Activated T-helper 2 cell treated with anti-CD3 and anti-CD28 coated beads, Interferon-gamma antibody, Interleukin-2, Interleukin-4, amounts not matched to agents 10 μg/mL and 5 μg/mL and 100 μg/mL, durations not matched to agents 14 hours and 24 hours and 36 hours (primary cell): Measurements from ENCODE around the gene COL17A1. TPM values are rescaled to one million over a fixed set of nuclear protein-coding genes. Genes with fewer than 3 reads are reported as not detected.

Experiments
- DNase-seq: peaks from one replicate; pipeline ENCODE4 v3.0.0; 2021; ENCODE audit warnings: low spot score
- H3K27ac Mint-ChIP-seq: one replicate; pipeline ENCODE4 v1.8.0; 2021; ENCODE audit warnings: mixed read lengths
- H3K27me3 Mint-ChIP-seq: one replicate; pipeline ENCODE4 v1.8.0; 2021; ENCODE audit warnings: low read depth, mixed read lengths
- H3K36me3 Mint-ChIP-seq: one replicate; pipeline ENCODE4 v1.8.0; 2021; ENCODE audit warnings: low read depth, mixed read lengths
- H3K4me1 Mint-ChIP-seq: one replicate; pipeline ENCODE4 v1.8.0; 2021; ENCODE audit warnings: low read depth, mixed read lengths
- H3K4me3 Mint-ChIP-seq: one replicate; pipeline ENCODE4 v1.8.0; 2021; ENCODE audit warnings: low read depth, mild to moderate bottlenecking, moderate library complexity, mixed read lengths
- H3K9me3 Mint-ChIP-seq: one replicate; pipeline ENCODE4 v1.8.0; 2021; ENCODE audit warnings: mixed read lengths
- intact Hi-C: fragments of 100-400 bp; cut with micrococcal nuclease; formaldehyde crosslinking; loops from one replicate; pipeline ENCODE4 v1.15.1; 2023
- total RNA-seq: library from RNA; stranded (reverse); gene quantifications from 2 replicates; pipeline ENCODE4 v1.2.3, GENCODE V29; 2022

Gene COL17A1
- total RNA-seq, 1 donor from 2014 or later, result not detected

DNA sequence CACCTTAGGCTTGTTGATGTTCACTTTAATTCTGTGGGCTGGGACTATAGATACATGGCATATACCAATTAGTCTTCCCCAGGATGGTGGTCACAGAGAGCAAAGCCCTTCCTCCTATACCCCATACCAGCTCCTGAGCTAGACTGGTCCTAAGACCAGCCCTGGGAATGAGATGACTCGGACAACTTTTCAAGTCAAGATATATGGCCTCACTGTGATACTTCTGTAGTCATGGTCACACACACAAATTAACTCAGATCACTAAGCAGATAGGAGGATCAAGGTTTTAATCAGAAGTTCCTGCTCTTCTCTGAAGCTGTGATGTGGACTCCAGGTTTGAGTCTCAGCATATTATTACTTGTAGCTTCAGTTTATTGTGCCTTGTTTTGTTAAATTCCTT is 65.7 kb downstream of the COL17A1 start:
- Mint-ChIP-seq H3K4me1 (peaks cover 16% of the 10 kb centered on the region), H3K27me3 (no peaks in the 10 kb centered on the region), H3K27ac (no peak overlapping the region), H3K36me3 (peaks cover 64% of the 10 kb centered on the region), H3K4me3 (no peak overlapping the region), H3K9me3 (no peaks in the 10 kb centered on the region)
- intact Hi-C loops, result no loop called here
- DNase-seq, result no peak

DNA sequence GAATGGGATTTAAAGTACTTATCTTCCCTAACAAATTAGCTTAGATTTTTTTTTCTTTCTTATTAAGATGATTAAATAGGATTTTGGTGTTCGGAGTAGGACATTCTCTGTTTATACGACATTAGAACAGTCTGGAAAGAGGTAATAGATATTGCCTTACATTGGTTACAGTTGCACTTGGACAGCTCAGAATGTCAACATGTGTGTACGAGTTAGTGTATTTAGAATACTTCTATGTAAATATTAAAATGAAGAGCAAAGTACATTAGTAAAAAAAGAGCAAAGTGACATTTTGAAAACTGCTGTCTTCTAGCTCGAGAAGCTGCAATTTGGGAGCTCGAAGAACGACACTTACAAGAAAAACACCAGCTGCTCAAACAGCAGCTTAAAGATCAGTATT is 67.2 kb downstream of the COL17A1 start:
- no peak for DNase-seq
- Mint-ChIP-seq H3K4me3 (no peak overlapping the region), H3K9me3 (no peaks in the 10 kb centered on the region), H3K36me3 (peaks cover 57% of the 10 kb centered on the region), H3K27me3 (no peaks in the 10 kb centered on the region), H3K4me1 (peaks cover 16% of the 10 kb centered on the region), H3K27ac (no peak overlapping the region)
- intact Hi-C loops, result no loop called here

DNA sequence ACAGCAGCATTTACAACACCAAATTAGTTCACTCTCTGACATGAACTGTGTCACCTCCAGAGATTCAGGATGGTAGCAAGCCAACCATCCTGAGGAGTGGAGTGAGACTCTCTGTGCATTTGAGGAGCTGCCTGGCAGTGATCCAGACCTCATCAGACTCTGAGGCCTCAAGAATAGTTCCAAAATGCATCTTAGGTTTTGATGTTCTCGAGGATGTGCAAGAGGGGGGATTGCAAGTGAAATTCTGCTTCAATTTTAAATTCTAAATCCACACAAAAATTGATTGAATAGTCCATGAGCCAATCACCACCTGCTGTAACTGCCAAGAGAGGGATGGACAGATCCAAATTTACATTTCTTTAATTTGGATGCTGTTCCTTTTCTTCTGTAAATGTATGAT is 69.0 kb downstream of the COL17A1 start:
- no peak for DNase-seq
- H3K4me3 Mint-ChIP-seq, result no peak overlapping the region
- H3K36me3 Mint-ChIP-seq, result peaks cover 48% of the 10 kb centered on the region
- no peaks in the 10 kb centered on the region for H3K27me3 Mint-ChIP-seq
- H3K4me1 Mint-ChIP-seq, result peaks cover 16% of the 10 kb centered on the region
- intact Hi-C loops, result no loop called here
- H3K9me3 Mint-ChIP-seq, result no peaks in the 10 kb centered on the region
- H3K27ac Mint-ChIP-seq, result no peak overlapping the region

DNA sequence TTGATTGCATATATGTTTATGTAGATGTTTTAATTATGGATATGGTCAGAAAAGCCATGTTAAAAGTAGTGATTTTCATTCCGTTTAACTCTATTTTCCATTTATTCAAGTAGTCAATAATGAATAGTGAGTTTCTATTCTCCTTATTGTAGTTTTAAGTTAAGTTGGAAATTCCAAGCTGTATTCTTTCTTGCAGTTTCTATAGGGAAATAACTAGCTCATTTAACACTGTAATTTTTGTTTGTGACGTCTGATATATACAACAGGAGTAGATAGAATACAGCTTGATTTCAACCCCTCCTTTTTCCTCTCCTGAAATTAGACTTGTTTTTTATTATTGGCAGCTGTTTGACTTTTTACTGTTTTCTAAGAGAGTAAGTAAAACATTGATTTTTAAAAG is 71.5 kb downstream of the COL17A1 start:
- Mint-ChIP-seq H3K36me3 (peaks cover 34% of the 10 kb centered on the region), H3K27ac (no peak overlapping the region), H3K9me3 (no peaks in the 10 kb centered on the region), H3K4me3 (no peak overlapping the region), H3K4me1 (peaks cover 7% of the 10 kb centered on the region), H3K27me3 (no peaks in the 10 kb centered on the region)
- intact Hi-C loops, result no loop called here
- DNase-seq, result no peak

DNA sequence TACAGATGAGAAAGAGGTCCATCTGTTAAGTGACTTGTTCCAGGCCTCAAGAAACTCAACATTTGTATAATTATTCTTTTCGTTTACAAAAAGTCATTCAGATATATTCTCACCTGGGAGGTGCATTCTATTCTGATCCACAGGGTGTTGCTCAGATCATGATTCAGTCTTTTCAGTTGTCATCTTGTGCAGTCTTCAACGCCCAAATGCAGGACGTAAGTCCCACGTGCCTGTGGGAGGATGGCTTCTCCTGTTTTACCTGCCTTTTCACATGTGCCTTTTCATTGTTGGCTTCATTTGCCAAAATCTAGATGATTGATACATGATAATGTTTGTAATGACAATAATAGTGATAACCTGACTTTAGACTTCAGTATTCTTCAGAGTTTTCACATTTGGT is 72.2 kb downstream of the COL17A1 start:
- intact Hi-C loops, result no loop called here
- DNase-seq, result no peak
- peaks cover 31% of the 10 kb centered on the region for H3K36me3 Mint-ChIP-seq
- H3K27me3 Mint-ChIP-seq, result no peaks in the 10 kb centered on the region
- H3K9me3 Mint-ChIP-seq, result no peaks in the 10 kb centered on the region
- H3K27ac Mint-ChIP-seq, result no peak overlapping the region
- no peak overlapping the region for H3K4me3 Mint-ChIP-seq
- H3K4me1 Mint-ChIP-seq, result peaks cover 7% of the 10 kb centered on the region

DNA sequence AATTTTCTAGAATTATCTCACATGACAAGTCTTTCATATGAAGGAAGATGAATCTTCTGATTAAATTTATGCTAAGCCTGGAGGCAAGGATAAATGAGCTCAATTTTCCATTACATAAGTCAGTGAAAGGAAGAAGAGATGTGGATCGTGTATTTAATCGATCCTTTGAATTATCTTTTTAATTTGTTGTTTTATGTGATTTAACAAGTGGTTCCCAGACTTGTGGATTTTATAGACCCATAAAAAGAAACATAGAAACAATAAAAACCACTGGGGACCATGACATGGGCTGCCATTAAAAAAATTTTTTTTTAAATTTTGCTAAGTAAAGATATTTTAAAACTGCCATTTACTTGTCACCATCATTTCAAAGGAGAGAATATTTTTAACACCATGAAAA is 73.8 kb downstream of the COL17A1 start:
- H3K27me3 Mint-ChIP-seq, result no peaks in the 10 kb centered on the region
- no peak overlapping the region for H3K27ac Mint-ChIP-seq
- H3K36me3 Mint-ChIP-seq, result peaks cover 34% of the 10 kb centered on the region
- H3K4me1 Mint-ChIP-seq, result peaks cover 2% of the 10 kb centered on the region
- no peaks in the 10 kb centered on the region for H3K9me3 Mint-ChIP-seq
- intact Hi-C loops, result no loop called here
- H3K4me3 Mint-ChIP-seq, result no peak overlapping the region
- DNase-seq, result no peak

DNA sequence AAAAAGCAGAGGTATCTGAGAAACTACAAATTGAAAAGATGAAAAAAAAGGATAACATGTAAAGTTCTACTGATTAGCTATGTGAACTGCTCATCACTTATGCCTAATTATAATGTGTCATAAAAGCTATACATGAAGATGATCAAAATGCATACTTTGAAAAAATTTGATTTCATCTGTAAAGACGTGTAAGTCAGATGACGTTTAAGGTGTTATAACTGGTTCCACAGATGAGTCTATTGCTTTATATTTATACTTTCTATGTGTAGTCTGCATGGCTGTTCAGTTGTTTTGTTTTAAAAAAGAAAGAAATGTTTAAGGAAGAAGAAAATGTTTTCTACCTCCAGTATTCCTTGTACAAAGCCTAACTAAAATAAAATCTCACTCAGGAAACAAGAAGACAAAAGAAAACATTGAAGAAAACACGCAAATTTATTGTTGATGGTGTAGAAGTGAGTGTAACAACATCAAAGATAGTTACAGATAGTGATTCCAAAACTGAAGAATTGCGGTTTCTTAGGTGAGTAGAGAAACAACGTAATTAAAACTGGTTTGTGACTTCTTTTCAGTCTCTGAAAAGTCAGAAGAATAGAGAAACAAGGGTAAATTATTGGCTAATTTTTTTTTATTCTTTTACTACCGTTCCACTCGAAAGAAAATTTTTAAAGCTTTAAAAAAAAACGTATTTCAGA is 80.4 kb downstream of the COL17A1 start:
- DNase-seq, result no peak
- peaks cover 12% of the 10 kb centered on the region for H3K4me1 Mint-ChIP-seq
- H3K9me3 Mint-ChIP-seq, result no peaks in the 10 kb centered on the region
- no peaks in the 10 kb centered on the region for H3K27me3 Mint-ChIP-seq
- H3K36me3 Mint-ChIP-seq, result peaks cover 50% of the 10 kb centered on the region
- H3K4me3 Mint-ChIP-seq, result no peak overlapping the region
- intact Hi-C loops, result no loop called here
- no peak overlapping the region for H3K27ac Mint-ChIP-seq

DNA sequence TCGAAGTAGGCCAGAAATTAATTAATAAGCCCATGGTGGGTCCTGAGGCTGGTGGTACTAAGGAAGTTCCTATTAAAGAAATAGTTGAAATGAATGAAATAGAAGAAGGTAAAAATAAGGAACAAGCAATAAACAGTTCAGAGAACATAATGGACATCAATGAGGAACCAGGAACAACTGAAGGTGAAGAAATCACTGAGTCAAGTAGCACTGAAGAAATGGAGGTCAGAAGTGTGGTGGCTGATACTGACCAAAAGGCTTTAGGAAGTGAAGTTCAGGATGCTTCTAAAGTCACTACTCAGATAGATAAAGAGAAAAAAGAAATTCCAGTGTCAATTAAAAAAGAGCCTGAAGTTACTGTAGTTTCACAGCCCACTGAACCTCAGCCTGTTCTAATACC is 82.8 kb downstream of the COL17A1 start:
- no peaks in the 10 kb centered on the region for H3K27me3 Mint-ChIP-seq
- no peaks in the 10 kb centered on the region for H3K9me3 Mint-ChIP-seq
- H3K27ac Mint-ChIP-seq, result peak overlapping the region; percentile 0
- intact Hi-C loops, result no loop called here
- H3K36me3 Mint-ChIP-seq, result peaks cover 57% of the 10 kb centered on the region
- H3K4me3 Mint-ChIP-seq, result no peak overlapping the region
- DNase-seq, result no peak
- H3K4me1 Mint-ChIP-seq, result peaks cover 12% of the 10 kb centered on the region

DNA sequence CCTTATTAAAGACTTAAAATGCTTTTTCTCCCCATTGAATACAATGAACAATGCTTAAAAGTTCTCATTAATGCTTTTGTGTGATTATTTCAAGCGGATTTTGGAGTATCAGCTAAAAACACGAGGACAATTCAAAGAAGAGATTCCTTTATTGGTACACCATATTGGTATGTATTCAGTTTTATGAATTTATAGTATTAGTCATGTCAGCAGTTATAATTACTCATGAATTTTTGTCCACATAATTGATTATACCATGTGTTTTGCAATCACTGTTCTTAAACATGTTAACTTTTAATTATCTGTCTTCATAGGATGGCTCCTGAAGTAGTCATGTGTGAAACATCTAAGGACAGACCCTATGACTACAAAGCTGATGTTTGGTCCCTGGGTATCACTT is 86.9 kb downstream of the COL17A1 start:
- Mint-ChIP-seq H3K27ac (no peak overlapping the region), H3K4me1 (peaks cover 22% of the 10 kb centered on the region), H3K4me3 (no peak overlapping the region), H3K36me3 (peaks cover 58% of the 10 kb centered on the region), H3K9me3 (no peaks in the 10 kb centered on the region), H3K27me3 (no peaks in the 10 kb centered on the region)
- DNase-seq, result no peak
- intact Hi-C loops, result no loop called here

DNA sequence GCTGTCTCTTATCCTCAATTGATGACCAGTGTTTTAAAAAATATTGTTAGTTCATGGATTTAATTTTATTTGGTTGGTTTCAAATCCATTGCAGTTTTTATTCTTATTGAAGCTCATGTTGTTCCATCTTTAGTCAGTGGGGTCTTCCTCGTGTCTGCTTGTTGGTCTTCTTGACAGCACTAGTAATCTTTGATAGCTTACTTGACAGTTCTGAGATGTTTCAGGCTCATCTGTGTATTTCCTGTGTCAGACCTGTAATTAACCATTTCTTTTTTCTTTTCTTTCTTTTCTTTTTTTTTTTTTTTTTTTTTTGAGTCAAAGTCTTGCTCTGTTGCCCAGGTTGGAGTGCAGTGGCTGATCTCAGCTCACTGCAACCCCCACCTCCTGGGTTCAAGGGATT is 90.5 kb downstream of the COL17A1 start:
- no peak overlapping the region for H3K27ac Mint-ChIP-seq
- H3K4me3 Mint-ChIP-seq, result no peak overlapping the region
- DNase-seq, result no peak
- peaks cover 47% of the 10 kb centered on the region for H3K36me3 Mint-ChIP-seq
- peaks cover 15% of the 10 kb centered on the region for H3K4me1 Mint-ChIP-seq
- no peaks in the 10 kb centered on the region for H3K27me3 Mint-ChIP-seq
- H3K9me3 Mint-ChIP-seq, result no peaks in the 10 kb centered on the region
- intact Hi-C loops, result no loop called here

DNA sequence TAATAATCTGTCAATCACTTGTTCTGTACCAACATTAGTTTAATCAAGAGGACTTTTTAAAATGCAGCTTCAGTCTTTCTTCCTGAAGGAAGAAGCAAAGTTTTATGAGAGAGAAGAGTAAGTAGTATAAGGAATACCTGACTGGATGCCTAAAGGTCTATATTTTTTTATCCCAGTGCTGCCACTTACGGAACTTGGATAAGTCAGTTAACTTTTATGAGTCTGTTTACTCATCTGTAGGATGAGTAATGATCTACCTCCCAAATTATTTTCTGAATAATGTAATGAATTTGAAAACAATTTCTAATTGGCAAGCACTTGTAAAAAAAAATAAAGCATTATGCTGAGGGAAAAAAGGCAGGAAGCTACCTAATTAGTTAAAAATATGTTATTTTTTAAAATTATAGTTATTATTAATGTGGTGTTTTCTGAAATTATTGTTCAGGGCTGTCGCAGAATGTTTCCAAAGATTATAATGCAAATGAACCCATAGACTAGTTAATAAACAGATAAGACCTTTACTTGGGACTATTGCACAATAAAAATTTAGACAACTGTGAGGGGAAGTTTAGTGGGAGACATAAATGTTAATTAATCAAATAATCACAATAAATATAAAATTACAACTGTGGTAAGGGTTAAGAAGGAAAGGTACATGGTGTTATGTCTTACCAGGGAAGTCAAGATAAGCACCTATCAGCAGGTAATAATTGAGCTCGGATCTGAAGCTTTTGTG is 94.1 kb downstream of the COL17A1 start:
- no peaks in the 10 kb centered on the region for H3K9me3 Mint-ChIP-seq
- H3K27me3 Mint-ChIP-seq, result no peaks in the 10 kb centered on the region
- intact Hi-C loops, result no loop called here
- no peak overlapping the region for H3K4me3 Mint-ChIP-seq
- H3K4me1 Mint-ChIP-seq, result peaks cover 21% of the 10 kb centered on the region
- no peak overlapping the region for H3K27ac Mint-ChIP-seq
- peaks cover 30% of the 10 kb centered on the region for H3K36me3 Mint-ChIP-seq
- no peak for DNase-seq

DNA sequence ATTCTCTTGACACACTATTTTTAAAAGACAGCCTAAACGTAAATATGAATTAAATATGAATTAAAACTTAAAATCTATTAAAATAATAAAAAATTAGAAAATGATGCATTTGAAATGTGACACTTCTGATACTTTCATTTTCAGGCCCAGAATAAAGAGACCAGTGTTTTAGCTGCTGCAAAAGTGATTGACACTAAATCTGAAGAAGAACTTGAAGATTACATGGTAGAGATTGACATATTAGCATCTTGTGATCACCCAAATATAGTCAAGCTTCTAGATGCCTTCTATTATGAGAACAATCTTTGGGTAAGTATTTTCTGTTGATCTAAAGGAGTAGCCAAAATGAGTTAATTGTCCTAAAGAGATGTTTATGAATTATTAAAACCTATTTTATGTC is 95.1 kb downstream of the COL17A1 start:
- Mint-ChIP-seq H3K27me3 (no peaks in the 10 kb centered on the region), H3K9me3 (no peaks in the 10 kb centered on the region), H3K27ac (no peak overlapping the region), H3K4me1 (peaks cover 25% of the 10 kb centered on the region), H3K4me3 (no peak overlapping the region), H3K36me3 (peaks cover 29% of the 10 kb centered on the region)
- DNase-seq, result no peak
- intact Hi-C loops, result no loop called here

DNA sequence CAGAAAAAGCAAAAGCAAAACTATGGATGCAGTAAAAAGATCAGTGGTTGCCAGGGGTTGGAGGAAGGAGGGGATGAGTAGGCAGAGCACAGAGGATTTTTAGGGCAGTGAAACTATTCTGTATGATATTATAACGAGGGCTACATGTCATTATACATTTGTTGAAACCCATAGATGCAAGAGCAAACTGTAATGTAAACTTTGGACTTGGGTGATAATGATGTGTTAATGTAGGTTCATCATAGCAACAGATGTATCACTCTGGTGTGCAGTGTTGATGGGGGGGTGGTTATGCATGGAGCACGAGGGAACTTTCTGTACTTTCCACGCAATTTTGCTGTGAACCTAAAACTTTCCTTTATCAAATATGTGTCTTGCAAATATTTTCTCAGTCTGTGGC is 95.6 kb downstream of the COL17A1 start:
- H3K27ac Mint-ChIP-seq, result no peak overlapping the region
- H3K4me1 Mint-ChIP-seq, result peaks cover 26% of the 10 kb centered on the region
- no peak overlapping the region for H3K4me3 Mint-ChIP-seq
- peaks cover 28% of the 10 kb centered on the region for H3K36me3 Mint-ChIP-seq
- no peaks in the 10 kb centered on the region for H3K9me3 Mint-ChIP-seq
- DNase-seq, result no peak
- intact Hi-C loops, result no loop called here
- no peaks in the 10 kb centered on the region for H3K27me3 Mint-ChIP-seq
